ENCODE data around the gene CYP19A1. TPM values are rescaled to one million over a fixed set of nuclear protein-coding genes. Genes with fewer than 3 reads are reported as not detected.

CYP19A1 gene
- total and polyA plus RNA-seq, 8 donors, result 0.18 to 2.7 (median 0.35) TPM; not detected in 5

GRCh38 chr15:51185213-51186159 lies 152.9 kb downstream of the CYP19A1 start:
- H3K9me3 ChIP-seq, result no peaks in the 10 kb centered on the region
- no peak for TF ChIP-seq POLR2A (IDR thresholded peaks at IDR 0.05)
- no peak for TF ChIP-seq CTCF (IDR thresholded peaks at IDR 0.05)
- no peak for TF ChIP-seq EP300 (IDR thresholded peaks at IDR 0.05)
- H3K4me1 ChIP-seq, result peaks cover 0 to 32% (median 5%) of the 10 kb centered on the region in 4 donors
- intact Hi-C loops (cut with DNase I; ENCODE audit: low total_unique reads), result no loop called here
- peak in 1 of 2 donors; percentile 43 for DNase-seq
- no peaks in the 10 kb centered on the region for H3K27me3 ChIP-seq
- H3K36me3 ChIP-seq, result no peaks in the 10 kb centered on the region
- no peak overlapping the region for H3K4me3 ChIP-seq
- no peak overlapping the region for H3K27ac ChIP-seq
- whole genome bisulfite sequencing, 5 donors, result 50 to 61% (median 55%) methylated on average over 12 of the region's 12 CpGs

GRCh38 chr15:51184627-51185026 lies 153.8 kb downstream of the CYP19A1 start:
- no peak overlapping the region for H3K27ac ChIP-seq
- DNase-seq, result no peak
- TF ChIP-seq CTCF (IDR thresholded peaks at IDR 0.05), result no peak
- no peaks in the 10 kb centered on the region for H3K9me3 ChIP-seq
- H3K4me3 ChIP-seq, result no peak overlapping the region
- H3K4me1 ChIP-seq, result peaks cover 0 to 32% (median 3%) of the 10 kb centered on the region in 4 donors
- intact Hi-C loops (cut with DNase I; ENCODE audit: low total_unique reads), result no loop called here
- 41 to 70% (median 52%) methylated on average over 6 of the region's 6 CpGs for WGBS, 5 donors
- H3K27me3 ChIP-seq, result no peaks in the 10 kb centered on the region
- H3K36me3 ChIP-seq, result no peaks in the 10 kb centered on the region

GRCh38 chr15:51183076-51183475 lies 155.3 kb downstream of the CYP19A1 start:
- WGBS, 5 donors, result 34 to 59% (median 48%) methylated on average over 5 of the region's 5 CpGs
- no peak for DNase-seq
- TF ChIP-seq POLR2A (IDR thresholded peaks at IDR 0.05), result no peak
- intact Hi-C loops (cut with DNase I; ENCODE audit: low total_unique reads), result no loop called here
- H3K9me3 ChIP-seq, result no peaks in the 10 kb centered on the region
- no peak overlapping the region for H3K27ac ChIP-seq
- peaks cover 0 to 32% (median 3%) of the 10 kb centered on the region in 4 donors for H3K4me1 ChIP-seq
- no peak overlapping the region for H3K4me3 ChIP-seq
- H3K36me3 ChIP-seq, result no peaks in the 10 kb centered on the region
- no peaks in the 10 kb centered on the region for H3K27me3 ChIP-seq

GRCh38 chr15:51181905-51182304 lies 156.5 kb downstream of the CYP19A1 start:
- Histone ChIP-seq H3K9me3 (no peaks in the 10 kb centered on the region), H3K27ac (no peak overlapping the region), H3K36me3 (no peaks in the 10 kb centered on the region), H3K4me1 (peaks cover 0 to 30% (median 3%) of the 10 kb centered on the region in 4 donors), H3K4me3 (no peak overlapping the region), H3K27me3 (no peaks in the 10 kb centered on the region)
- intact Hi-C loops (cut with DNase I; ENCODE audit: low total_unique reads), result no loop called here
- WGBS, 5 donors, result 0 to 33% (median 4%) methylated on average over 1 of the region's 1 CpG
- TF ChIP-seq CTCF (IDR thresholded peaks at IDR 0.05), result no peak
- no peak for TF ChIP-seq POLR2AphosphoS5 (IDR thresholded peaks at IDR 0.05)
- TF ChIP-seq POLR2A (IDR thresholded peaks at IDR 0.05), result no peak
- no peak for TF ChIP-seq EP300 (IDR thresholded peaks at IDR 0.05)
- DNase-seq, result no peak

GRCh38 chr15:51181221-51181620 lies 157.2 kb downstream of the CYP19A1 start:
- TF ChIP-seq POLR2AphosphoS5 (IDR thresholded peaks at IDR 0.05) (no peak), CTCF (IDR thresholded peaks at IDR 0.05) (no peak), POLR2A (IDR thresholded peaks at IDR 0.05) (no peak)
- Histone ChIP-seq H3K27me3 (no peaks in the 10 kb centered on the region), H3K36me3 (no peaks in the 10 kb centered on the region), H3K9me3 (no peaks in the 10 kb centered on the region), H3K27ac (no peak overlapping the region), H3K4me3 (no peak overlapping the region), H3K4me1 (peaks cover 0 to 23% (median 3%) of the 10 kb centered on the region in 4 donors)
- no peak for DNase-seq
- intact Hi-C loops (cut with DNase I; ENCODE audit: low total_unique reads), result no loop called here
- whole genome bisulfite sequencing, 5 donors, result 88 to 97% (median 90%) methylated on average over 3 of the region's 3 CpGs
